ENCODE data around the gene RAB11FIP3.
"Not testable (repeated sequence)": the region's sequence is repeated elsewhere in the genome, so short reads cannot be mapped to it uniquely, and the experiment has no call there.

RAB11FIP3 gene

GRCh38 chr16:497258-497657, 71.8 kb downstream of the RAB11FIP3 start:
- DNase-seq, result no peak

GRCh38 chr16:499924-500323, 74.5 kb downstream of the RAB11FIP3 start:
- no peak for DNase-seq

- no peak for DNase-seq
Observed at GRCh38 chr16:500709-501108, 75.3 kb downstream of the RAB11FIP3 start.

- no peak for DNase-seq
Observed at GRCh38 chr16:502179-502943, 76.9 kb downstream of the RAB11FIP3 start.

GRCh38 chr16:503150-504071, 78.0 kb downstream of the RAB11FIP3 start:
- no peak for DNase-seq

GRCh38 chr16:505479-506245, 80.2 kb downstream of the RAB11FIP3 start:
- no peak for DNase-seq

GRCh38 chr16:506246-506546, 80.7 kb downstream of the RAB11FIP3 start:
- DNase-seq, result no peak

GRCh38 chr16:507527-507926, 82.1 kb downstream of the RAB11FIP3 start:
- not testable (repeated sequence) for DNase-seq

GRCh38 chr16:507996-508395, 82.5 kb downstream of the RAB11FIP3 start:
- no peak for DNase-seq

GRCh38 chr16:508884-509736, 83.7 kb downstream of the RAB11FIP3 start:
- DNase-seq, result no peak

GRCh38 chr16:510066-510825, 84.8 kb downstream of the RAB11FIP3 start:
- no peak for DNase-seq

GRCh38 chr16:512802-513201, 87.4 kb downstream of the RAB11FIP3 start:
- DNase-seq, result no peak

GRCh38 chr16:513950-514349, 88.5 kb downstream of the RAB11FIP3 start:
- DNase-seq, result no peak

GRCh38 chr16:515175-515938, 89.9 kb downstream of the RAB11FIP3 start:
- no peak for DNase-seq

- no peak for DNase-seq
Observed at GRCh38 chr16:515939-516226, 90.4 kb downstream of the RAB11FIP3 start.

- DNase-seq, result no peak
Observed at GRCh38 chr16:516301-516700, 90.9 kb downstream of the RAB11FIP3 start.

- no peak for DNase-seq
Observed at GRCh38 chr16:518858-519257, 93.4 kb downstream of the RAB11FIP3 start.

GRCh38 chr16:519425-519824, 94.0 kb downstream of the RAB11FIP3 start:
- no peak for DNase-seq

- no peak for DNase-seq
Observed at GRCh38 chr16:519841-520687, 94.6 kb downstream of the RAB11FIP3 start.

- no peak for DNase-seq
Observed at GRCh38 chr16:520847-521246, 95.4 kb downstream of the RAB11FIP3 start.

Data from CD4-positive, alpha-beta T cell treated with Interleukin-17A for 1 hour (primary cell).